Epithelial cell of esophagus (primary cell): Measurements from ENCODE around the gene MAPK8IP3.

Experiments used
- DNase-seq: peaks from one replicate; pipeline ENCODE4 v3.0.0; 2010; ENCODE audit warnings: low read depth
- H3K4me3 ChIP-seq: 2 replicates; pipeline ENCODE4 v1.5.1; 2011; ENCODE audit warnings: mild to moderate bottlenecking, low read length, control low read depth
- TF ChIP-seq, protein P1 (sequence below): IDR thresholded peaks from 2 replicates; pipeline ENCODE4 v1.5.1; 2011; ENCODE audit warnings: low read depth, mild to moderate bottlenecking, low read length, control low read depth, inconsistent platforms; ENCODE audit not compliant: insufficient read depth; ENCODE audit errors: missing control alignments

Gene MAPK8IP3

DNA sequence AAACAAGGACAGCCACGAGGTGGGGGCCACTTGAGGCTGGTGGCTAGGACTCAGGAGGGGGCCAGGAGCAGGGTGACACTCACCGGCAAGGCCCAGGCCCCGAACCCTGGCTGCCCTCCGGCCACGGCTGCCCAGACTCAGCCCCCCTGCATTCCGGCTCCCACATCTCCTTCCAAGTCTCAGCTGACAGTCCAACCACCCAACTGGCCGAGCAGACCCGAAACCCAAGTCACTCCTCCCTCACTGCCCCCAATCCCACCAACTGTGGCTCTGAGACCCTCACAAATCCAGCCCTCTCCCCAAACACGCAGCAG, 111.2 kb downstream of the MAPK8IP3 start:
- H3K4me3 ChIP-seq = no peak overlapping the region
- DNase-seq = no peak
- TF ChIP-seq, protein P1, sequence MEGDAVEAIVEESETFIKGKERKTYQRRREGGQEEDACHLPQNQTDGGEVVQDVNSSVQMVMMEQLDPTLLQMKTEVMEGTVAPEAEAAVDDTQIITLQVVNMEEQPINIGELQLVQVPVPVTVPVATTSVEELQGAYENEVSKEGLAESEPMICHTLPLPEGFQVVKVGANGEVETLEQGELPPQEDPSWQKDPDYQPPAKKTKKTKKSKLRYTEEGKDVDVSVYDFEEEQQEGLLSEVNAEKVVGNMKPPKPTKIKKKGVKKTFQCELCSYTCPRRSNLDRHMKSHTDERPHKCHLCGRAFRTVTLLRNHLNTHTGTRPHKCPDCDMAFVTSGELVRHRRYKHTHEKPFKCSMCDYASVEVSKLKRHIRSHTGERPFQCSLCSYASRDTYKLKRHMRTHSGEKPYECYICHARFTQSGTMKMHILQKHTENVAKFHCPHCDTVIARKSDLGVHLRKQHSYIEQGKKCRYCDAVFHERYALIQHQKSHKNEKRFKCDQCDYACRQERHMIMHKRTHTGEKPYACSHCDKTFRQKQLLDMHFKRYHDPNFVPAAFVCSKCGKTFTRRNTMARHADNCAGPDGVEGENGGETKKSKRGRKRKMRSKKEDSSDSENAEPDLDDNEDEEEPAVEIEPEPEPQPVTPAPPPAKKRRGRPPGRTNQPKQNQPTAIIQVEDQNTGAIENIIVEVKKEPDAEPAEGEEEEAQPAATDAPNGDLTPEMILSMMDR = no peak

DNA sequence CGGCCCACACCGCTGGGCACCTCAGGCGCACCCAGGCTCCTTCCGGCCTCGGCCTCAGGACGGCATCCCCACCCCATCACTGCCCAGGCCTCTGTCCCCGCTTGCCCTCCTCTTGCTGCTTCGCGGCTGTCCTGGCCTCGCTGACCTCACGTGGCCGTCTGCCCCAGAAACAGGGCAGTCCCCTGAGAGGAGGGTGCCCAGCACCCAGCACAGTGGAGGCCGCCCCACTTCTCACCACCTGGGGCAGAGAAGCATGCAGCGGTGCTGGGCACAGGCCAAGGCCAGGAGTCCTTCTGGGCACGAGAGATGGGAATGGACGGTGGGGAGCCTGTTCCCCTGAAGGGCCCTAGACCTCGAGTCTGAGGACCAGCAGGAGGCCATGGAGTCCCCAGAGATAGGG, 111.7 kb downstream of the MAPK8IP3 start:
- no peak overlapping the region for H3K4me3 ChIP-seq
- TF ChIP-seq, protein P1 = no peak
- no peak for DNase-seq

DNA sequence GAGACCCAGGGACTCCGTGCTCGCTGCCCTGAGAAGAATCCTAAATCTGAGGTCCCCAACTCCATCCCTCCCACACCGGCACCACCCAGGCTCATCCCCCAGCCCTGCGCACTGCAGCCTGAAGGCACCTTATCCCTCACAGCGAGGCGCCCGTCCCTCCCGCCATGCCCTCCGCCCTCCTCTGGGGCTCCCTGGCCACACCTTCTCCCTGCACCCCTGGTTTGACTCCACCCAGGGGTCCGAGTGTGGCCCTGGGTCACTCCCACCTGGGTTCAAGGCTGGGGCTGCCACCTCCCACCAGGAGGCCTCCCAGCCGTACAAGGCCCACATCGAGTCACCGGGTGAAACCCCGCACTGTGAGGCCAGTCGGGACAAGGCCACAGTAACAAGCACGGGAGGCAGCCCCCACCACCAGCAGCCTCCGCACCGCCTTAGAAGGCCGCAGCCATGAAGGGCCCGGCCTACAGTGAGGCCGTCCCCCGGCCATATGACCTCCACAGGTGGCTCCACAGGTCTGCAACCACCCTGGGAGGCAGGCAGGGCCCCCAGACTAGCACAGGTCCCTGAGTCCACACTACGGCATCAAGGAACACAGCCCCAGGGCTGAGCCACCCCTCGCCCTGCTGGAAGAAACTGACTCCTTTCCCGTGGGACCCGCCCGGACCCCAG, 112.3 kb downstream of the MAPK8IP3 start:
- DNase-seq = no peak
- TF ChIP-seq, protein P1 = no peak
- H3K4me3 ChIP-seq = no peak overlapping the region

DNA sequence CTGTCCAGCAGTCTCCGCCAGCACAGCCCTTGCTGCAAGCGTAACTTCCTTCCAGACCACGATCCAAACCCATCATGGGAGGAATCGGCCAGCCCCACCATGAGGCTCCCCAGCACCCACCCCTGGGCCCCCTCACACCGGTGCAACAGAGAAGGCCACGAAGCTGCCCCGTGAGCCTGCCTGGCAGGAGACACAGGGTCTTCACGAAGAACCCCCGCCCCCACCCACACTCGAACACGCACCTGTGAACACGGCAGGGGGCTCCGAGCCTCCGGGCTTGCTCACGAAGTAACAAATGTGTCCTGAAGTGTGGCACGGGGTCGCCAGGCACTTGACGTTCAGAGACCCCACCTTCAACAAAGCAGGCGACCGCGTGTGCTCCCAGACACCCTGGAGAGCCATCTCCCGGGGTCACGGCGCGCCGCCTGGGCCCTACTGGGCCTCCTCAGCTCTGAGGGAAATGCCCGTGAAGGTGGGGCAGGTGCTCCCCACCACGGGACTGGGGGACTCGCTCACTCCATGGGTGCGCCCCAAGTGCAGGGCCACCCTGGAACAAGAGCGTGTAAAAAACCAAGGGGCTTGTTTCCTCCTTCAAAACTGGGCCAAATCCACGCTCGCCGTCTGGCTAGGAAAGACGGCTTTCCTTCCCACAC, 113.0 kb downstream of the MAPK8IP3 start:
- DNase-seq = no peak
- H3K4me3 ChIP-seq = no peak overlapping the region
- TF ChIP-seq, protein P1 = no peak

DNA sequence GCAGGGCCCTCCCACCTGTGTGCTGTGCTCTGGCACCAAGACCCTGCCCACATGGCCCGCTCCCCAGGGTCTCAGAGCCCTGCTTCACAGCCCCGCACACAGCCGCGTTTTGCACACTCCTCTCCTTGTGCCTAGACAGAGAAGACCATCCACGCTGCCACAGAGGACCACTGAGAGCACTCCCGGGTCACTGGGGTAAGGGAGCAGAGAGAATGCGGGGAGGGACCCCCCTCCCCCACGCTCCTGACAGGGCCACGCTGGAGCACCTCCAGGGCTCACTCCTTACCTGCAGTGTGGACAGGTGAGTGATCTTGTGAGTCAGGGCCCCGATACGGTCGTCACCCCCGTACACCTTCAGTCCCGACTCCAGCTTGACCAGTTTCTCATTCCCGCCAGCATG, 113.6 kb downstream of the MAPK8IP3 start:
- no peak for DNase-seq
- H3K4me3 ChIP-seq = no peak overlapping the region
- TF ChIP-seq, protein P1 = no peak
